ENCODE data around the gene CDK6.

The CDK6 gene

DNA sequence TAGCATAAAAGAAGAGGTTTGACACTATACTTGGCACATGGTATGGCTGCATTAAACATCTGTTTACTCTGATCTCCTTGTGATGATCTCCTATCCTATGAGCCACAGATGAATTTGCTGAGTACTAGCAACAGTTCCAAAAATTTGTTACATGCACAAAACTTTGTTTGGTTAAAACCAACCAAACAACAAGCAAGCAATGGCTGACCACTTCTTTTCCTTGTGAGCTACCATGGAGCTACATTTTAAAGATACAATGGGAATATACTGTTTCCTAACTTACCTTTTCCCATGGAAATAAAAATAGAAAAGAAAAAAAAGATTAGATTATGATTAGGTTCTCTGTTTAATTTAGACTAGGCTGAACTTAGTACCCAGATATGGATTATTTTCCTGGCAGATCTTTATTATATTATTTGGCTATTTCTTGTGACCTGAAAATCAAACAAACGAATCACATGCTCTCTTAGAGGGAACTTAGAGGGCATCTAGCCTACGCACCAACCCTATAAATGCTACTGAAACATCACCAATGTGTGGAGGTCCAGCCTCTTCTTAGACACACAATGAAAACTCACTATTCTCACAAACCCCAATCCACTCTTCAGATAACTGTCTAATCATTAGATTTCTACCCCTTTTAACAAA is 166.0 kb downstream of the CDK6 start:
- no peak for DNase-seq

DNA sequence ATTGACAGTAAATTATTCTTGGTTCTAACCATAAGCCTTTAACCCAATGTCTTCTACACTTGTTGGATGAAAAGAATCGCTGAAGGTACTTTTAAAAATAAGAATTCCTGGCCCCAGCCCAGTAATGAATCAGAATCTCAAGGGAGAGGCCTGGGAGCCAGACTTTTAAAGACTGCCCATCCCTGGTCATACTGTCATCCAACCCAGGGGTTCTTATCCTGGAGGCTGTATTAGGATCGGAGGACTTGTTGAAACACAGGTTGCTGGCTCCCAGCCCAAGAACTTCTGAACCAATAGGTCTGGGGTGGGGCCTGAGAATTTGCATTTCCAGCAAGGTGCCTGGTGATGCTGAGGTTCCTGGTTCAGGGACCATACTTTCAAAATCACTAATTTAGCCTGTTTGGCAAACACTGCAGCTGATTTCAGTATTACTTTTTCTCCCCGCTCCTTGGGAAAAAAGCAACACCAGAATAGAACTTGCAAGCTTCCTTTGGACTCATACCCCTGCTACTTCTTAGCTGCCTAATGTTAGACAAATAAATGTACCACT is 166.7 kb downstream of the CDK6 start:
- no peak for DNase-seq

DNA sequence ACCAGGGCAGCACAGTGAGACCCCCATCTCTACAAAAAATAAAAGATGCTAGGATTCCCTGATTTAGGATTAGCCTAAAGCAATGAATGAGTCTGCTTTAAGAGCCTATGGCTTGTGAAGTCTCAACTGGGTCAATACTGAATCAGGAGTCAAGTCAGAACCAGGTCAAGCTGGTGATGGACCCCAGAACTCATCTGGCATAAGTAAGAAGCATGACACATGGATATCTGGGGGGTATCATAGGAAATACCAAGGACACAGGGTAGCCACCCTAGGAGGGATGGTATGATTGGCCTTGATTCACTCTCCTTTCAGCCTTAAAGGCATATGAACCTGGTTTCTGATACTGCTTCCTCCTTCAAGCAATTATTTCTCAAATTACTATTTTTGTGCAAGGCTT is 167.8 kb downstream of the CDK6 start:
- no peak for DNase-seq

DNA sequence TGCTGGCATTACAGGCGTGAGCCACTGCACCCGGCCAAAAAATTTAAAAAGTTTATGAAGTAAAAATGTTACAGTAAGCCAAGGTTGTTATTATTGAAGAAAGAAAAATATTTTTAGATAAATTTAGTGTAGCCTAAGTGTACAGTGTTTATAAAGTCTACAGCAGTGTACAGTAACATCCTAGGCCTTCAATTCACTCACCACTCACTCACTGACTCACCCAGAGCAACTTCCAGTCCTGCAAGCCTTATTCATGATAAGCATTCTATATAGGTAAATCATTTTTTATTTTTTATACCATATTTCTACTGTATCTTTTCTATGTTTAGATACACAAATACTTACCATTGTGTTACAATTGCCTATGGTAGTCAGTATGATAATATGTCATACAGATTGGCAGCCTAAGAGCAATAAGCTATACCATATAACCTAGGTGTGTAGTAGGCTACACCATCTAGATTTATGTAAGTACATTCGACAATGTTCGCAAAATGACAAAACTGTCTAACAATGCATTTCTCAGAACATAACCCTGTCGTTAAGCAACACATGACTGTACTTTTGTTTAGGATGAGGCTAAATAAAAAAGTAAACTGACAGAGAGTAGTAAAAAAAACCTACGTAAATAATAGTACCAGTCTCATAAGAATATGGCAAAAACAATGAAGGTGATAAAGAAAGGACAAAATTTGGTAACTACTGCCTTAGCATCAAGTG is 168.4 kb downstream of the CDK6 start:
- no peak for DNase-seq

DNA sequence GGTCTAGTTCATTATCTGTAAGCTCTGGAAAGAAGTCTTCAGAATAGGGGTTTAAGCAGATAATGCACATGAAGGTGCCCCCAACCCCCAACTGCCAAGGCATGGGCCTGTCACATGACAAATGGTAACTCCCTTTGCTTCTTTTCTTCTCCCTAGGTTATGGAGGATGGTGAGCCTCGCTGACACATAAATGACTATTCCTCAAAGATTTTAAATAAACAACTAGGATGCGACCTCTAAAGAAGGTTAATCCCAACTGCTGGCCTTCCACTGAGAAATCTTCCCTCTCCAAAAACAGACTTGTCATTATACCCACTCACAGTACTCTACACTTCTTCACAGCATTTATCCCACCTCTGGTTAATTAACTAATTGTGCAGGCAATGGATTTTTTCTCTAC is 170.4 kb downstream of the CDK6 start:
- no peak for DNase-seq

DNA sequence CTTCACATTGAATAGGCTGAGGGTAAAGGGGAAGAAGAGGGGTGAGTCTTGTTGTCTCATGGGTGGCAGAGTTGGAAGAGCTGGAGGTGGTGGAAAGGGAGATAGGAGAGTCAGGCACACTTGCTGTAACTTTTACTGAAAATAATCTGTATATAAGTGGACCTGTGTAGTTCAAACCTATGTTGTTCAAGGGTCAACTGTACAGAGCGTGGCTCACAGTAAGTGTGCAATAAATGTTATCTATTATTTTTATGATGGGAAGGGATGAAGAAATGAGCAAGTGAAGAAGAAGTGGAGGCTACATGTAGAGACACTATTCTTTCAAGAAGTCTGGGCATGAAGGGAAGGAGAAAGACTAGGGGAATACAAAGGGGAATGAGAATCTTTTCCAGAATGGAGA is 174.7 kb downstream of the CDK6 start:
- no peak for DNase-seq

DNA sequence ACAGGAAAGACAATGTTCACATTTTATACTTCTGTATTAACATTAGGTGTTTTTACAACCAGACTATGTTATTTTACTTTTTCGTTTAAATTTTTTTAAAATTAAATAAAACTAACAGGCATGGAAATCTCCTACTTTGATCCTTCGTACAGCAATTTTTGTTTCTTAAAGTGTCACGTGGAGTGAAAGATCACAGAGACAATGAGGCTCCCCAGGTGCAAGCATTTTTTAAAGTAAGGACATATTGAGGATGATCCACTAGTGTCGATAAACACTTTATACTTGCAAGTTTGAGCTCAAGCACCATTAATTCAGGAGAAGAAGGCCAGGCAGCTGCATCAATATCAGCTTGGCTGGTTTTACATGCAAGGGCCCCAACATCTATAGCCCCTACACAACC is 177.7 kb downstream of the CDK6 start:
- no peak for DNase-seq

DNA sequence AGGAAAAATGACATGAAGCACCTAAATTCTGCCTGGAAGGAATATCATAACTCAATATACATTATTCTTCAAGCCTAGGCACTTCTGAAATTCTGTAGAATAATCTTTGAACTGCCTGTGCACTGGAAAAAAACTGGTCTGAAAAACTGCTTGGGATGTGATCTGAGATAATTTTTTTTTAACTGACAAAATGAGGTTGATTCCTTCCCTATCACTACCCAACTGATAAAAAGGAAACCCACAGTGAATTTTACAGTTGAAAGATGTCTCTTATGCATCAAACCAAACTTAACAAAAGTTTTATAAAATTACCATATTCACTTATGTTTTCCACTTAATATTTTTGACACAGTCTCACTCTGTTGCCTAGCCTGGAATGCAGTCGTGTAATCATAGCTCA is 179.0 kb downstream of the CDK6 start:
- no peak for DNase-seq

DNA sequence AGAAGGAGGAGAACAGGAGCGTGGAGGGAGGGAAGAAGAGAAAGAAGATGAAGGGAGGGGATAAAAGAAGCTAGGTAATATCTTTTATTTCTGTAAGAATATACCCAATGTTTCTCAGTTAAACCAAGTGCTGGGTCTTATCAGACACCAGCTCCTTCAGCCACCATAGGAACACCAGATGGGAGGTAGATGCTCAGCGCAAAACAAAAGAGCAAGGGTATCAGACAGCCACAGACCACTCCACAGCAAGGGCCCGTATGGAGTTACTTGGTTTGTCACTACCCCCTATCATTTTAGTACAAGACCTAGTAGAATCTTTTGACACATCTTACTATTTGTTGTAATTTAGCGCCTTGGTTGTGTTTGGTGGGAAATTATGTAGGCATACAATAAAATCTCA is 180.3 kb downstream of the CDK6 start:
- DNase-seq, result no peak

DNA sequence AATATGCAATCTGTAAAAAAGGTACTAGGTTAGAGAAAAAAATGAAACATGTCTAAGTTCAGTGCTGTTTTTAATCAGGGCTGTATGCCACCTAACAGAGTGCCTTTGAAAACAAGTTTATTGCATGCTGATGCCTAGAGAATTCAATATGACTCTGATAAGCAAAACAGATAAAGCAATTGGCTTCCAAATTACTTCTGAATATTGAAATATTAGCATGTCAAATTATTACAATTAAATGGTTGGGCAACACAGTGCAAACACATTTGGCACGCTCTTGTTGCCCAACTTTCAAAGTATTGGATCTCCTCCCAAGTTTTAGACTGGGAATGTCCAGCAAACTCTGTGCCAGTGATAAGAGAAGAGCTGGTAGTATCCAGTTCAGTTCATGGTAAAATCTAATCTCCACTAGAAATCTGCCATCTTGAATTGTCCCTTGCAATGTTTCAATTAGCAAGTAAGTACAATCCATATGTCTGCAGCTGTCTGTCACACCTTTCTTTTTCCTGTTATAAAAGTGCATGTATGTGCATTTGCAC is 181.0 kb downstream of the CDK6 start:
- no peak for DNase-seq

DNA sequence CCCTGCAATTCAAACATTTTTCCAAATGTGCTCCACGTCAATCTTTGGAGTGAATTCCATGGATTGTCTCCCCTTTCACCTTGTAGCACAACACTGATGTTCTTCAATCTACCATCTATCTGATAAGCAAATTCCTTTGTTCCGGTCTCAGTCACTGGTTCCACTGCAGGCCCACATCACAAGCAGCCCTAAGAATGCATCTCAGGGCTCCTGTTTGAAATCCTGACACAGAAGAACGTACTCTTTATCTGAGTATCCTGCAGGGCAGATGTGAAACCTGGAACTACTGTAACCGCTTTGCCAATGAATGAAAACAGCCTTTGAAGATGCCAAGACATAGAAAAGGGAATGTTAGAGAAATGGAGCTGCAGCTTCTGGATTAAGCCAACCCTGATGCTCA is 183.2 kb downstream of the CDK6 start:
- no peak for DNase-seq

DNA sequence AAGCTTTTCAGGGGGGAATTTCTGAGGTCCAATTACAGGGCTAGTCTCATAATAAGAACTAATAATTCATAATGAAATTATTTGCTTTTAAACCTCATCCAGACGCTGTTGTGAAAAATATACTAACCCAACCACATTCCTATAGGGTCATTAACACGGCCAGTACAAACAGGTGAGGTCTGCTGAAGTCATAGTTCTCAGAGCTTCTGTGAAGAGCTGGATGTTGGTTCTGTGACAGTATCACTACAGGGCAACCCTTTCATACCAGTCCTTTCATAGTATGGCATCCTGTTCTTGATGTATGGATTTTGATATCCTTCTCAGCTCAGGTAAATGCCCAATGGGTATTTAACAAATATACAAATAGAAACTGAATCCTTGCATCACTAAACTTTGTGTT is 183.8 kb downstream of the CDK6 start:
- DNase-seq, result no peak

DNA sequence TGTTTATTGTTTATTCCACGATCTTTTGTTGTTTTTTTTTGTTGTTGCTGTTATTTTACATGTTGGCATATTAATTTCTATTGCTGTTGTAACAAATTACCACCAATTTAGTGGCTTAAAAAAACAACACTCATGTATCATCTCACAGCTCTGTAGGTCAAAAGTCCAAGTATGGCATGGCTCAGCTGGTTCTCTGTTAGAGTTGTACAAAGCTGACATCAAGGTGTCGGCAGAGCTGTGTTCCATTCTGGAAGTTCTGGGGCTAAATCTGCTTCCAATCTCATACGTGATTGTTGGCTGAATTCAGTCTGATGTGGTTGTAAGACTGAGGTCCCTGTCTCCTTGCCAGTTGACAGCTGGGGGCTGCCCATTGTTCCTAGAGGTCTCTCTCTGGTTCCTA is 186.0 kb downstream of the CDK6 start:
- DNase-seq, result no peak

DNA sequence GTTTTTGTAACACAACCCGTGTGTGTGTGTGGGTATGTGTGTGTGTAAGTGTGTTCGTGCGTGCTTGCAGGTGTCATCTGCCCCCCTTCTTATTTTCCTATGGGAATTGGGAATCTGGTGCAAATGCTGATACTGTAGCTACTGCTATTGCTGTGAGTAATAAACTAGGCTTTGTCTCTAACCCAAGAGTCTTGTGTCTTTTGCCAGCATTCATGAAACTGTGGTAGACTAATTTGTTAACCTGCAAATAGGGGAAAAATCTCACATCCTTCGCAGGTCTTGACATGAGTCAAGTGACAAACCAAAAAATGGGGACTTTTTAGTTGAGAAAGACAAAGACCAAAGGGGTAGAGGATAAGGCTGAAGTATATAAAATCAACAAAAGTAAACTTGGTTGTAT is 188.3 kb downstream of the CDK6 start:
- no peak for DNase-seq

DNA sequence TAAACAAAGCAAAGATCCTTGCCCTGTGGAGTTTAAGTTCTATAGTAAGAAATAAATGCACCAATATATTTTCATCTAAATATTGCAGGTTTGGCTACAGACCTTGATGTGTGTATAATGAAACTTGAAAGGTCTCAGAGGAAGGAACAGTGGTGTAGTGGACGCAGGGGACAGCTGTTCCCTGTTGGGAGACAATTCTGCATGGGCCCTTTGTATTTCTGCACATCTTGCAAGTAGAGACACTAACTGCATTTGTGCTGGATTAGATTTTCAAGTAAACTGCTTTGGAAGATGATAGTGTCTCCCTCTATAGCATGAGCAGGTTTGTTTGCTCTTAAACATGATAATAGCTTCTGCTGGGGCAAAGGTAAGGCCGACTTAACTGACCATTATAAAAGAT is 188.7 kb downstream of the CDK6 start:
- DNase-seq, result no peak

DNA sequence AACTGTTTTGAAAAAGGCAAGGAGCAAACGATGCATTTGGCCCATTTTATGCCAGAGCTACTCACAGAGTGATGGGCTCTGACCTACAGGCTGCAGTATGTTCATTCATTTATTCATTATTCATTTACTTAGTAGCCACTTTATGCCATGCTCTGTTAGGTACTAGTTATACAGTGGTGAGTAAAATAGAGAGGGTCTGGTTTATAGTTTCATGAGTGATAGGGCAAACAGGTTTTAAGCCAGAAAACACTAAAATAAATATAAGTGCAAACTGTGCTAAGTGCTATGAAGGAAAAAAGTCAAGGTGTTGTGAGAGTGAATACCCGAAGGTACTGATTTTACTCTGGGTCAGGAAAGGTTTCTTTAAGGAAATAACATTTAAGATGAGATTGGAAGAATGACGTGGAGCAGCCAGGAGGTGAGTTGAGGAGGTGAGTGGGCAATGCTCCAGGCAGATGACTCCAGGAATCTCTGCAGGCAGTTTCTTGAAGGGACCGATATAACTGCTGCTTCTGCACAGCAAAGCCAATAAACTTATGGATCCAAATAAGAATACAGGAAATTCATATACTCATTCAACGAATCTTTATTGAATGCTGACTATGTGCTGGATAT is 189.3 kb downstream of the CDK6 start:
- no peak for DNase-seq

DNA sequence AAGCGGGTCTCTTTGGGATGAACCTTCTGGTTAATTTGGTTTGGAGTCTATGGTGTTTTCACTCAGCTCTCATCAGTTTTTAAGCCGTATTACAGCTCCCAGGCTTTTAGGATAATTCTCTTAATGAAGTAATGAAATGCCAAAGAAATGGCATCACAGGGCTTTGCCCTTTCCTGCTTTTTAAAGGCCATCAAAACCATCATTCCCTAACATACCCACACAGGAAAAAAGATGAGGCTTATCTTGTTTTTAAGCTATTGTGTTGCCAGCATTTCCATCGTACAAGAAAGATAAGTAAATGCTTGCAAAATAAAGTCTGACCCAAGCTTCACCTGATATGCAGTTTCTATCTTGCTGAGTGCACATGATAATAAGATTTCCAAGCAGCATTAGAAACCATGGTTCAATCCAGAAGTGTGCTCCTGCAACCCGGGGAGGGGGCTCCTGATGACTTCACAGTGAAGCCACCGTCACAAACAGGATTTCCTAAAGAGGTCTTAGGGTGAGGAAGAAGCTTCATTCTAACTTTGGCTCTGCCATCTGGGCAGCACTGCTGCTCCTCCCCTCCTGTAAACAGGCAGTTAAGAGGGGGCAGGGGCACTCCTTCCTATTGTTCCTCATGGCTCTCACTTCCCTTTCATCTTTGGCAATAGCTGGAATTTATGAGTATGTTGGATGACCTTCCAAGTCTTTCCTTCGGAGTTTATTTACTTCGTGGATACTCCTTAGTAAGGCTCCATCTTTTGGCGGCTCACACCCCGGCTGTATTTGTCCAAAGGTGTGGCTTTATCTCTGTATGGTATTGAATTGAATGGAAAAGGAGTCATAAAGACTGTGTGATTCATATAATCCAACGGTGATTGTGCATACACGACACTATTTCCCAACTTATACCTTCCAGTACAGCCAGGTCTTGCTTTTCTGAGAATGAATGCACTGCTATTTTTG is 191.0 kb downstream of the CDK6 start:
- no peak for DNase-seq

DNA sequence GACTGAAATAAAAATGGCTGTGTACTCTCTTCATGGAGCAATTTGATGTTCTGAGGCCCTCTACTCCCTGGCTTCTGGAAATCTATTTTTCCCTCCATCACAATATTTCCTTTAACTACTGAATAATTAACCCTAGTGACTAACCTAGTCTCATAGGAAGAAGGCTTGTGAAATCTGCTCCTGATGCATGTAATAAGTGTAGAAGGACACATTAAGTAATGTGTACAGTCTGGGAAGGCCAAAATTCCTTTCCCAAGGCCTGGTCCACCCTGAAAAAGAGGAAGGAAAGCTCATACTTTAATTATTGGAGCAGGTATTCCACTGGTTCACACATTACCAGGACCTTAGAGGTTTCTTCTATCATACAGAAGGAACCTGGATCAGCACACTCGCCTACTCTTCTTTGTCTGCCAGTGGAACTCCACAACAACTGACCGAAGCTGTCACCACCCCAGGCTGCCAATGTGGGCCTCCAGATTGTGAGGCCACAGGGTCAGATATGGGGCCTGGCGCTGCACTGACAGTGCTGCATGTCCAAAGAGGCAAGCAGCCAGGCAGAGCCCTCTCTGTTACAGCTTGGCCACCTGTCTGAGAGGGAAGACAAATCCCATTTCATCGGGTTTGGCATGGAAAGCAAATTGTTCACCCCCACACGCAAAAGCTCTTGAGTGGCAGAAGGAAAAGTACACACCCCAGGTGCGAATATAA is 191.8 kb downstream of the CDK6 start:
- DNase-seq, result no peak

DNA sequence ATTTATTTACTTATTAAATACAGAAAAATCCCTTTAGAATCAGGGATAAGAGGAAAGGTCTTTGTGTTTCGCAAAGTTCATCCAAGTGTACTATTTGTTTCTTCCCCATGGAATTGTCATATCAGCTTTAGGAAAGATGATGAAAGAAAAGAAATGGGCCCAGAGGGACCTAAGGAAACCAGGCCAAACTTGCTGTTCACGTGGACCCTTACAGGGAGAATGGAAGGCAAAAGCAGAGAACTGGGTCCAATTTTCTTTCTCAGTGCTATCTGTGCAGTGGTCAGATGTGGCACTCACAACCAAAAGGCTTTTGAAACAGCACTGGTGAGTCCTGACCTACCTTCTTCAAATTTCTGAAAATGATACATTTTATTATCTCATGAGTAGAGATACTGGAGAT is 192.6 kb downstream of the CDK6 start:
- no peak for DNase-seq

DNA sequence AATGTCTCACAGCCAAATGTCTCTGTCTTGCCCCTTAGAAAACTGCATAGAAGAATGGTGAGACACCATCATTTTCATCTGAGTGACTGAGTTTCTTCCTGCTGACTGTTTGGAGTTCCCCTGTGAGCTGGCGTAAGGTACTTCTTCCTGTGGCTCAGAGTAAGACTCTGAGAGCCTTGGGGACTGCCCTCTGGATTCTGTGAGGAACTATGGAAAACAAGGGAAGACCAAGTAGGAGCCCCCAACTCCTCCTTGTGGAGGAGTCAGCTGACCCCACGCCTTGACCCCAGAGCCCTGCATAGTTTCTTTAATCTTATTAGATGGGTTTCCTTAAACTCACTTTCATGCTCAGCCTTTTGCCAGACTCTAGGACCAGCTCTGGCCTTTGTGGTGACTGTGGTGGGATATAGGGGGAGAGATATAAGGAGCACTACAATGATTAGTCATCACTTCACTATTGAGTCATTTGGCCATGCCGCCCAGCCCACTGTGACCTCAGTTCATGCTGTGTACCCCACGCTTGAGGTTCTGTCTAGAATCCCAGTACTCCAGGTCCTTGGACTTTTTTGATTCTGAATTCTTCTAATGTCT is 194.4 kb downstream of the CDK6 start:
- DNase-seq, result no peak

DNA sequence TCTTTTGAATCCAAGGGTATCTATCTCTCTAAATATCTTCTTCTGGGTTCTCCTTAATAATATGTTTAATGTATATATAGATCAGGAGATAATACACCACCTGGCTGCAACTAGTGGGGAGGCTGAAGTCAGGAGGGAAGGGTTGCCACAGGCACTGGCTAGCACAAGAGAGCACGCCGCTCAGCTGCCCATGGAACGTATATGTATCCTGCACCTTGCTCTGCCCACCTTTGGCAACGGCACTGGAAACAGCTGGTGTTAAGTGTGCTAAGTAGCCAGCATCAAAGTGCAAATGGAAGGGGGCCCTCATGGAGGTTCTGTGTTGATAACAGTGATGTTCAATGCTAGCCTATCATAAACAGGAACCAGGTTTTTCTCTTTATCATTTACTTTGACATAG is 196.4 kb downstream of the CDK6 start:
- no peak for DNase-seq

Data from effector CD8-positive, alpha-beta T cell (primary cell).